Osteoblast (primary cell): ENCODE data around the gene LMOD2. TPM values are rescaled to one million over a fixed set of nuclear protein-coding genes. Genes with fewer than 3 reads are reported as not detected.
"Not testable (repeated sequence)": the region's sequence is repeated elsewhere in the genome, so short reads cannot be mapped to it uniquely, and the experiment has no call there.

Experiments used
- DNase-seq: peaks from one replicate; pipeline ENCODE4 v3.0.0; 2011; ENCODE audit warnings: low spot score, mixed read lengths; ENCODE audit not compliant: insufficient read length; ENCODE audit errors: missing footprints
- H2AFZ ChIP-seq: 2 replicates; pipeline ENCODE4 v1.6.0; 2011; ENCODE audit warnings: mild to moderate bottlenecking, low read length
- H3K27ac ChIP-seq: 2 replicates; pipeline ENCODE4 v1.5.1; 2011; ENCODE audit warnings: mild to moderate bottlenecking, low read depth, low read length, moderate library complexity
- H3K27me3 ChIP-seq: 2 replicates; pipeline ENCODE4 v1.6.0; 2012; ENCODE audit warnings: mild to moderate bottlenecking, control low read depth, inconsistent platforms, low read length, moderate library complexity; ENCODE audit not compliant: insufficient read depth
- H3K36me3 ChIP-seq: 2 replicates; pipeline ENCODE4 v1.5.1; 2011; ENCODE audit warnings: mild to moderate bottlenecking, low read length, control low read depth, moderate library complexity; ENCODE audit not compliant: insufficient read depth
- H3K4me1 ChIP-seq: 2 replicates; pipeline ENCODE4 v1.5.1; 2011; ENCODE audit warnings: mild to moderate bottlenecking, low read length, control low read depth, moderate library complexity; ENCODE audit not compliant: insufficient read depth
- H3K4me2 ChIP-seq: 2 replicates; pipeline ENCODE4 v1.6.0; 2011; ENCODE audit warnings: mild to moderate bottlenecking, low read length; ENCODE audit not compliant: insufficient read depth
- H3K4me3 ChIP-seq: fragments of 200-600 bp; sonication (generic); 3 replicates; pipeline ENCODE4 v1.5.1; 2012; ENCODE audit warnings: mild to moderate bottlenecking, low read length, inconsistent platforms; ENCODE audit not compliant: insufficient read depth
- H3K79me2 ChIP-seq: 2 replicates; pipeline ENCODE4 v1.6.0; 2012; ENCODE audit warnings: mild to moderate bottlenecking, low read length, control low read depth, inconsistent platforms; ENCODE audit not compliant: insufficient read depth
- H3K9me3 ChIP-seq: 2 replicates; pipeline ENCODE4 v1.5.1; 2011; ENCODE audit warnings: low read depth, low read length, control low read depth
- H4K20me1 ChIP-seq: 2 replicates; pipeline ENCODE4 v1.6.0; 2012; ENCODE audit warnings: mild to moderate bottlenecking, low read length, control low read depth; ENCODE audit not compliant: insufficient read depth
- CTCF ChIP-seq: IDR thresholded peaks from 2 replicates; pipeline ENCODE4 v1.5.1; 2011; ENCODE audit warnings: mild to moderate bottlenecking, low read depth, low read length, moderate library complexity; ENCODE audit errors: extremely low read depth
- total RNA-seq: library from RNA; depleted of rRNA; stranded (reverse); fragments of >200 nt; gene quantifications from 2 replicates; pipeline ENCODE4 v1.2.3, GENCODE V29; 2012

LMOD2 gene
- total RNA-seq, 1 donor: not detected

GRCh38 chr7:123633553-123633952 is 22.1 kb upstream of the LMOD2 start:
- peaks cover 5% of the 10 kb centered on the region for H3K4me1 ChIP-seq
- no peak overlapping the region for H3K4me3 ChIP-seq
- H2AFZ ChIP-seq: no peak overlapping the region
- no peaks in the 10 kb centered on the region for H3K79me2 ChIP-seq
- no peaks in the 10 kb centered on the region for H3K27me3 ChIP-seq
- no peaks in the 10 kb centered on the region for H4K20me1 ChIP-seq
- no peaks in the 10 kb centered on the region for H3K9me3 ChIP-seq
- H3K36me3 ChIP-seq: no peaks in the 10 kb centered on the region
- DNase-seq: no peak
- TF ChIP-seq CTCF: no peak
- peak overlapping the region; percentile 18 for H3K4me2 ChIP-seq
- no peak overlapping the region for H3K27ac ChIP-seq

GRCh38 chr7:123634011-123634573 is 21.6 kb upstream of the LMOD2 start:
- H3K36me3 ChIP-seq, H3K4me3 ChIP-seq, H2AFZ ChIP-seq, H3K27ac ChIP-seq, H4K20me1 ChIP-seq, H3K79me2 ChIP-seq, DNase-seq, H3K27me3 ChIP-seq, H3K9me3 ChIP-seq, H3K4me1 ChIP-seq: not testable (repeated sequence)
- H3K4me2 ChIP-seq: peak overlapping the region; percentile 18

- no peaks in the 10 kb centered on the region for H3K27me3 ChIP-seq
- no peaks in the 10 kb centered on the region for H3K9me3 ChIP-seq
- peaks cover 5% of the 10 kb centered on the region for H3K4me1 ChIP-seq
- no peak overlapping the region for H2AFZ ChIP-seq
- H3K4me2 ChIP-seq: no peak overlapping the region
- no peaks in the 10 kb centered on the region for H4K20me1 ChIP-seq
- no peaks in the 10 kb centered on the region for H3K79me2 ChIP-seq
- DNase-seq: peak; percentile 84
- H3K36me3 ChIP-seq: no peaks in the 10 kb centered on the region
- peak; percentile 62 for TF ChIP-seq CTCF
- no peak overlapping the region for H3K27ac ChIP-seq
- H3K4me3 ChIP-seq: no peak overlapping the region
Observed at GRCh38 chr7:123635551-123636359, 19.9 kb upstream of the LMOD2 start.

DNA sequence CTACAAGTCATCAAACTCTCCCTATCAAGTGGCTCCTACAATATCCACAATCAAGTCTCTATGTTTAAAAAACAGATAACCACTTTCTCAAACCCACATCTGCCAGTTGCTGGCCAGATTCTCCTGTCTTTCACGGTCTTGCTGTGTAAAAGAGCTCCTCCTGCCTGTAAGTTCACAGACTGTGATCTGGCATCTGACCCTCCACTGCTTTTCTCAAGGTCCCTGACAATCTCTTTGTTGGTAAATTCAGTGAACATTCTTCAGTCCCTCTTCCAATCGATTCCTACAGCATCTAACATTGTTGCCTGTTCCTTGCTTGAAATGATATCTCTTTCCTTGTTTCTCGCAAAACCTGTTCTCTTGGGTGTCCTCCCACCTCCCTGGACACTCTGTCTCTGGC is 18.5 kb upstream of the LMOD2 start:
- Histone ChIP-seq H3K4me3 (no peak overlapping the region), H3K36me3 (no peaks in the 10 kb centered on the region), H3K27ac (no peak overlapping the region), H2AFZ (no peak overlapping the region), H3K9me3 (no peaks in the 10 kb centered on the region), H3K79me2 (no peaks in the 10 kb centered on the region), H3K27me3 (no peaks in the 10 kb centered on the region), H3K4me1 (peaks cover 5% of the 10 kb centered on the region), H3K4me2 (no peak overlapping the region), H4K20me1 (no peaks in the 10 kb centered on the region)
- no peak for TF ChIP-seq CTCF
- DNase-seq: no peak
